WTC11 (cell line): ENCODE measurements around the gene PPP1R14D. TPM values are rescaled to one million over a fixed set of nuclear protein-coding genes. Genes with fewer than 3 reads are reported as not detected.

Source experiments
- ATAC-seq: fragments of 200-7000 bp; cut with Tn5 transposase; 2 replicates; pipeline ENCODE4 v1.10.0; 2021; ENCODE audit warnings: mild to moderate bottlenecking, moderate library complexity
- CTCF ChIA-PET: fragments of 300-600 bp; sonication (Branson Sonifier 250); formaldehyde crosslinking; loops from one replicate; lab custom pipeline; 2021; ENCODE audit warnings: antibody characterized with exemption; lab: Charles Lee
- POLR2A ChIA-PET: fragments of 350-600 bp; sonication (Branson Sonifier 250); formaldehyde crosslinking; loops from one replicate; lab custom pipeline; 2021; ENCODE audit warnings: antibody characterized with exemption; lab: Charles Lee
- DNase-seq: peaks from one replicate; pipeline ENCODE4 v3.0.0; 2021; ENCODE audit warnings: low spot score
- H3K27ac Mint-ChIP-seq: 2 replicates; pipeline ENCODE4 v1.8.0; 2021; ENCODE audit warnings: mixed read lengths
- H3K27me3 Mint-ChIP-seq: 2 replicates; pipeline ENCODE4 v1.8.0; 2021; ENCODE audit warnings: low read depth, mild to moderate bottlenecking, moderate library complexity, mixed read lengths
- H3K36me3 Mint-ChIP-seq: 2 replicates; pipeline ENCODE4 v1.8.0; 2021; ENCODE audit warnings: mixed read lengths
- H3K4me1 Mint-ChIP-seq: 2 replicates; pipeline ENCODE4 v1.8.0; 2022; ENCODE audit warnings: mixed read lengths
- H3K4me3 Mint-ChIP-seq: 2 replicates; pipeline ENCODE4 v1.8.0; 2021; ENCODE audit warnings: mild to moderate bottlenecking, moderate library complexity, mixed read lengths
- H3K9me3 Mint-ChIP-seq: 2 replicates; pipeline ENCODE4 v1.8.0; 2021; ENCODE audit warnings: mixed read lengths
- ETV6 ChIP-seq: sonication (generic); formaldehyde crosslinking; IDR thresholded peaks from 2 replicates; pipeline ENCODE4 v1.8.1; 2022; ENCODE audit warnings: mild to moderate bottlenecking, missing genetic modification reagents
- FOXJ3 ChIP-seq: sonication (generic); formaldehyde crosslinking; IDR thresholded peaks from 2 replicates; pipeline ENCODE4 v1.9.0; 2021; ENCODE audit warnings: missing genetic modification reagents, mild to moderate bottlenecking, borderline replicate concordance
- HMGA2 ChIP-seq: fragments of 250-450 bp; sonication (Bioruptor Pico); IDR thresholded peaks from 2 replicates; pipeline ENCODE4 v1.4.0; 2021; ENCODE audit warnings: mild to moderate bottlenecking, moderate library complexity
- IRF2 ChIP-seq: sonication (generic); formaldehyde crosslinking; IDR thresholded peaks from 2 replicates; pipeline ENCODE4 v1.8.0; 2022; ENCODE audit warnings: low read depth, missing genetic modification reagents, borderline replicate concordance
- NFYB ChIP-seq: sonication (generic); formaldehyde crosslinking; conservative IDR thresholded peaks from 2 replicates; pipeline ENCODE4 v1.8.0; 2022; ENCODE audit warnings: low read depth, missing genetic modification reagents
- NR3C1 ChIP-seq: sonication (generic); formaldehyde crosslinking; conservative IDR thresholded peaks from 2 replicates; pipeline ENCODE4 v1.8.1; 2023; ENCODE audit warnings: low read depth, mild to moderate bottlenecking, missing genetic modification reagents
- PRDM15 ChIP-seq: sonication (generic); formaldehyde crosslinking; IDR thresholded peaks from 2 replicates; pipeline ENCODE4 v1.8.0; 2022; ENCODE audit warnings: missing genetic modification reagents
- PREB ChIP-seq: sonication (generic); formaldehyde crosslinking; IDR thresholded peaks from 2 replicates; pipeline ENCODE4 v1.8.1; 2022; ENCODE audit warnings: mild to moderate bottlenecking, missing genetic modification reagents, moderate library complexity, borderline replicate concordance
- STAT6 ChIP-seq: sonication (generic); formaldehyde crosslinking; conservative IDR thresholded peaks from 2 replicates; pipeline ENCODE4 v1.8.1; 2023; ENCODE audit warnings: mild to moderate bottlenecking, low read depth, missing genetic modification reagents, moderate library complexity
- TCF7 ChIP-seq: sonication (generic); formaldehyde crosslinking; IDR thresholded peaks from 2 replicates; pipeline ENCODE4 v1.8.0; 2022; ENCODE audit warnings: mild to moderate bottlenecking, low read depth, missing genetic modification reagents, moderate library complexity
- ZNF396 ChIP-seq: fragments of 250-450 bp; sonication (Bioruptor Pico); IDR thresholded peaks from 2 replicates; pipeline ENCODE4 v1.8.0; 2021; ENCODE audit warnings: mild to moderate bottlenecking, moderate library complexity, borderline replicate concordance
- ZNF532 ChIP-seq: fragments of 250-450 bp; sonication (Bioruptor Pico); IDR thresholded peaks from 2 replicates; pipeline ENCODE4 v1.9.0; 2021; ENCODE audit warnings: mild to moderate bottlenecking, borderline replicate concordance
- total RNA-seq: library from RNA; stranded (reverse); gene quantifications from 3 replicates; pipeline ENCODE4 v1.2.3, GENCODE V29; 2021
- TF ChIP-seq, protein P1 (sequence below): sonication (generic); formaldehyde crosslinking; IDR thresholded peaks from 2 replicates; pipeline ENCODE4 v1.8.0; 2022; ENCODE audit warnings: mild to moderate bottlenecking, missing genetic modification reagents
- TF ChIP-seq, protein P2 (sequence below): fragments of 250-450 bp; sonication (Bioruptor Pico); IDR thresholded peaks from 2 replicates; pipeline ENCODE4 v2.1.2; 2022; ENCODE audit warnings: mild to moderate bottlenecking, moderate library complexity
- TF ChIP-seq, protein P3 (sequence below): fragments of 200-600 bp; IDR thresholded peaks from 2 replicates; pipeline ENCODE4 v1.8.0; 2022; ENCODE audit warnings: antibody characterized with exemption

PPP1R14D gene
- total RNA-seq, 1 experiment from 2014 or later = not detected

GRCh38 chr15:40796512-40796911 lies 32.0 kb downstream of the PPP1R14D start:
- DNase-seq = no peak
- CTCF ChIA-PET = interaction anchor here (1.2 kb wide), 1 partner anchor 9 kb away, joined by 4 read pairs; no protein-coding TSS in a partner anchor
- H3K4me3 Mint-ChIP-seq = no peak overlapping the region
- no peaks in the 10 kb centered on the region for H3K27me3 Mint-ChIP-seq
- POLR2A ChIA-PET = interaction anchor here (1.3 kb wide), 1 partner anchor 9 kb away, joined by 7 read pairs; no protein-coding TSS in a partner anchor
- H3K4me1 Mint-ChIP-seq = peaks cover 58% of the 10 kb centered on the region
- no peak for ATAC-seq
- TF ChIP-seq TCF7 (CRISPR knock-in tag) (no peak), HMGA2 (CRISPR knock-in tag) (no peak), NFYB (CRISPR knock-in tag) (no peak)
- no peaks in the 10 kb centered on the region for H3K9me3 Mint-ChIP-seq
- H3K27ac Mint-ChIP-seq = peak overlapping the region; percentile 87
- peaks cover 15% of the 10 kb centered on the region for H3K36me3 Mint-ChIP-seq

DNA sequence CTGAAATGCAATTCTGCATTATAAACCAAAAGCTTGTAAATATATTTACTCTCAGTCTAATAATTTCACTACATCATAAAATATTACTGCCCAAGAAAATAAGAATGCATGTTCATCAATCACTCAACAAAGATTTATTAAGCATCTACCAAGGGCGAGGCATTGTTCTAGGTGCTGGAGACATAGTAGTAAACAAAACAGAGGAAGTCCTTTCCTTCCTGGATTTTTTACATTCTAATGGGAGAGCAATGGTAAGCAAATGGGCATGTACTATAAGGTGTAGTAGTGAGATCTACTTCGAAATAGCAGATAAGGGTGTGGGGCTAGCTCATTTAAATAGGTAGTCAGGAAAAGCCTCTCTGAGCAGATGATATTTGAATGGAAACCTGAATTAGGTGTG lies 32.5 kb downstream of the PPP1R14D start:
- no peak for TF ChIP-seq PRDM15 (CRISPR knock-in tag)
- TF ChIP-seq, protein P1, sequence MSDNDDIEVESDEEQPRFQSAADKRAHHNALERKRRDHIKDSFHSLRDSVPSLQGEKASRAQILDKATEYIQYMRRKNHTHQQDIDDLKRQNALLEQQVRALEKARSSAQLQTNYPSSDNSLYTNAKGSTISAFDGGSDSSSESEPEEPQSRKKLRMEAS (CRISPR knock-in tag) = no peak
- TF ChIP-seq PREB (CRISPR knock-in tag) = no peak
- no peak for TF ChIP-seq ETV6 (CRISPR knock-in tag)
- TF ChIP-seq FOXJ3 = no peak
- no peak for TF ChIP-seq STAT6 (CRISPR knock-in tag)
- no peak for TF ChIP-seq ZNF396 (CRISPR knock-in tag)
- TF ChIP-seq ZNF532 (CRISPR knock-in tag) = no peak
- TF ChIP-seq, protein P2, sequence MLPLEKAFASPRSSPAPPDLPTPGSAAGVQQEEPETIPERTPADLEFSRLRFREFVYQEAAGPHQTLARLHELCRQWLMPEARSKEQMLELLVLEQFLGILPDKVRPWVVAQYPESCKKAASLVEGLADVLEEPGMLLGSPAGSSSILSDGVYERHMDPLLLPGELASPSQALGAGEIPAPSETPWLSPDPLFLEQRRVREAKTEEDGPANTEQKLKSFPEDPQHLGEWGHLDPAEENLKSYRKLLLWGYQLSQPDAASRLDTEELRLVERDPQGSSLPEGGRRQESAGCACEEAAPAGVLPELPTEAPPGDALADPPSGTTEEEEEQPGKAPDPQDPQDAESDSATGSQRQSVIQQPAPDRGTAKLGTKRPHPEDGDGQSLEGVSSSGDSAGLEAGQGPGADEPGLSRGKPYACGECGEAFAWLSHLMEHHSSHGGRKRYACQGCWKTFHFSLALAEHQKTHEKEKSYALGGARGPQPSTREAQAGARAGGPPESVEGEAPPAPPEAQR (CRISPR knock-in tag) = no peak
- no peak for TF ChIP-seq HMGA2 (CRISPR knock-in tag)
- no peak for TF ChIP-seq IRF2 (CRISPR knock-in tag)
- TF ChIP-seq, protein P3, sequence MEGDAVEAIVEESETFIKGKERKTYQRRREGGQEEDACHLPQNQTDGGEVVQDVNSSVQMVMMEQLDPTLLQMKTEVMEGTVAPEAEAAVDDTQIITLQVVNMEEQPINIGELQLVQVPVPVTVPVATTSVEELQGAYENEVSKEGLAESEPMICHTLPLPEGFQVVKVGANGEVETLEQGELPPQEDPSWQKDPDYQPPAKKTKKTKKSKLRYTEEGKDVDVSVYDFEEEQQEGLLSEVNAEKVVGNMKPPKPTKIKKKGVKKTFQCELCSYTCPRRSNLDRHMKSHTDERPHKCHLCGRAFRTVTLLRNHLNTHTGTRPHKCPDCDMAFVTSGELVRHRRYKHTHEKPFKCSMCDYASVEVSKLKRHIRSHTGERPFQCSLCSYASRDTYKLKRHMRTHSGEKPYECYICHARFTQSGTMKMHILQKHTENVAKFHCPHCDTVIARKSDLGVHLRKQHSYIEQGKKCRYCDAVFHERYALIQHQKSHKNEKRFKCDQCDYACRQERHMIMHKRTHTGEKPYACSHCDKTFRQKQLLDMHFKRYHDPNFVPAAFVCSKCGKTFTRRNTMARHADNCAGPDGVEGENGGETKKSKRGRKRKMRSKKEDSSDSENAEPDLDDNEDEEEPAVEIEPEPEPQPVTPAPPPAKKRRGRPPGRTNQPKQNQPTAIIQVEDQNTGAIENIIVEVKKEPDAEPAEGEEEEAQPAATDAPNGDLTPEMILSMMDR = no peak
- no peak for TF ChIP-seq NR3C1
- peaks cover 57% of the 10 kb centered on the region for H3K4me1 Mint-ChIP-seq
- H3K27me3 Mint-ChIP-seq = no peaks in the 10 kb centered on the region
- ChIA-PET CTCF (no interaction called here), POLR2A (interaction anchor here (1.3 kb wide), 1 partner anchor 8 kb away, joined by 7 read pairs; no protein-coding TSS in a partner anchor)
- H3K4me3 Mint-ChIP-seq = no peak overlapping the region
- no peaks in the 10 kb centered on the region for H3K9me3 Mint-ChIP-seq
- H3K27ac Mint-ChIP-seq = peak overlapping the region; percentile 87
- DNase-seq (no peak), ATAC-seq (no peak)
- H3K36me3 Mint-ChIP-seq = peaks cover 12% of the 10 kb centered on the region
